Measurements from ENCODE around the gene RPS28. TPM values are rescaled to one million over a fixed set of nuclear protein-coding genes. Genes with fewer than 3 reads are reported as not detected.

Gene RPS28
- total RNA-seq, 1 experiment from 2014 or later = 1,301 TPM

DNA sequence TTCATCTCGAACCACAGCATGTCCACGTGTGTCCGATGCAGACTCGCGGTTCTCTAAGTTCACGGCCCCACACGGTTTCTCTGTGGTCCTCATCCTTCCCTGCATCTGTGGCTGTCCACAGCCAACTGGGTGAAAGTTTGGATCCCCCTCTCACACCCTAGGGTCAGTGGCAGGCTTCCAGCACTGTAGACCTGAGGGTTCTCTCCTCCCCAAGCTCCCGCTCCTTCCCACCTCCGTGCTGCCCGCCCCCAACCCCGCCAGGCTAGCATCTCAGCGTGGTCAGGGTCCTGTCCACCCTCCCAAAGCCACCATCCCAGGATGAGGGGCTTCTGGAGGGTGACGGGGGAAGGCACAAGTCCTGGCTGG lies 45.6 kb downstream of the RPS28 start:
- no TSS peak for BruUV-seq (replicated peaks)
- no peaks in the 10 kb centered on the region for H3K36me3 ChIP-seq (ENCODE audit: insufficient read depth, low read length, poor library complexity, severe bottlenecking)
- H3K9me3 ChIP-seq (ENCODE audit: low read depth, low read length, poor library complexity, severe bottlenecking) = no peaks in the 10 kb centered on the region
- ChIA-PET CTCF (no interaction called here), POLR2A (ENCODE audit: low non-redundant PET) (interaction anchor here (0.6 kb wide), 1 partner anchor 84 kb away, joined by 3 read pairs; no protein-coding TSS in a partner anchor)
- no peak overlapping the region for H3K27ac ChIP-seq (ENCODE audit: low read depth, low read length, poor library complexity, severe bottlenecking)
- TF ChIP-seq, protein P1, sequence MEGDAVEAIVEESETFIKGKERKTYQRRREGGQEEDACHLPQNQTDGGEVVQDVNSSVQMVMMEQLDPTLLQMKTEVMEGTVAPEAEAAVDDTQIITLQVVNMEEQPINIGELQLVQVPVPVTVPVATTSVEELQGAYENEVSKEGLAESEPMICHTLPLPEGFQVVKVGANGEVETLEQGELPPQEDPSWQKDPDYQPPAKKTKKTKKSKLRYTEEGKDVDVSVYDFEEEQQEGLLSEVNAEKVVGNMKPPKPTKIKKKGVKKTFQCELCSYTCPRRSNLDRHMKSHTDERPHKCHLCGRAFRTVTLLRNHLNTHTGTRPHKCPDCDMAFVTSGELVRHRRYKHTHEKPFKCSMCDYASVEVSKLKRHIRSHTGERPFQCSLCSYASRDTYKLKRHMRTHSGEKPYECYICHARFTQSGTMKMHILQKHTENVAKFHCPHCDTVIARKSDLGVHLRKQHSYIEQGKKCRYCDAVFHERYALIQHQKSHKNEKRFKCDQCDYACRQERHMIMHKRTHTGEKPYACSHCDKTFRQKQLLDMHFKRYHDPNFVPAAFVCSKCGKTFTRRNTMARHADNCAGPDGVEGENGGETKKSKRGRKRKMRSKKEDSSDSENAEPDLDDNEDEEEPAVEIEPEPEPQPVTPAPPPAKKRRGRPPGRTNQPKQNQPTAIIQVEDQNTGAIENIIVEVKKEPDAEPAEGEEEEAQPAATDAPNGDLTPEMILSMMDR (conservative IDR thresholded peaks at IDR 0.05; ENCODE audit: low read depth, low read length) = no peak
- TF ChIP-seq EZH2 (IDR thresholded peaks at IDR 0.05; ENCODE audit: borderline replicate concordance, low read depth, low read length, poor library complexity, severe bottlenecking) = no peak
- no peak overlapping the region for H3K4me3 ChIP-seq (ENCODE audit: low read depth, low read length, poor library complexity, severe bottlenecking)
- H3K4me1 ChIP-seq (ENCODE audit: insufficient read depth, low read length, poor library complexity, severe bottlenecking) = peaks cover 31% of the 10 kb centered on the region
- intact Hi-C loops (cut with micrococcal nuclease; ENCODE audit: unreplicated experiment) = no loop called here
- H3K27me3 ChIP-seq (replicated peaks; ENCODE audit: insufficient read depth, low read depth, low read length, poor library complexity) = peaks cover 6% of the 10 kb centered on the region
- DNase-seq (ENCODE audit: low spot score) = no peak

DNA sequence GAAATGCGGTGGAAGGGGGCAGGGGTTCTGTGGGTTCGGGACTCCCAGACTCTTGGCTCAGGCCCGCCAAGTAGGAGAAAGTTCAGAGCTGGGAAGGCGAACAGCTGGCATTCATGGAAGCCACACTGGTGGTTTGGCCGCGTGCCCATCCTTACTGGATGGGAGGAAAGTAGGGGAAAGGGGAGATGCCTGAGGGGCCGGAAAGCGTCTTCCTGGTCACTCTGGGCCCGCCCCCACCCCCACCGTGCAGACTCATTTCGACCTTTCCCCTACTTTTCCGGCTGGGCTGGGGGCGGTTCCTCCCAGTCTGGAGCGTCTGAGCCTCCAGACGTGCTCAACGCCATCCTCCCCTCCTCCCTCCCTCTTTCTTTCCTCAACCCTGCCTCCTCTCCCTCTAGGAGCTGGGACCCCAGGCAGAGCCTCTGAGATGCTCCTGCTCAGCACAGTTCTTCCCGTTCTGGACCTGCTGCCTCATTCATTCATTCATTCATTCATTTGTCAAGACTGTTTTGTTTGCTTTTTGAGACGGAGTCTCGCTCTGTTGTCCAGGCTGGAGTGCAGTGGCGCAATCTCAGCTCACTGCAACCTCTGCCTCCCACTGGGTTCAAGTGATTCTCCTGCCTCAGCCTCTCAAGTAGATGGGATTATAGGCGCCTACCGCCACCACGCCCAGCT lies 46.2 kb downstream of the RPS28 start:
- no peak overlapping the region for H3K27ac ChIP-seq (ENCODE audit: low read depth, low read length, poor library complexity, severe bottlenecking)
- POLR2A ChIA-PET (ENCODE audit: low non-redundant PET) = interaction anchor here (0.6 kb wide), 1 partner anchor 12 kb away, joined by 6 read pairs; no protein-coding TSS in a partner anchor
- H3K9me3 ChIP-seq (ENCODE audit: low read depth, low read length, poor library complexity, severe bottlenecking) = no peaks in the 10 kb centered on the region
- no TSS peak for BruUV-seq (replicated peaks)
- H3K27me3 ChIP-seq (replicated peaks; ENCODE audit: insufficient read depth, low read depth, low read length, poor library complexity) = peaks cover 6% of the 10 kb centered on the region
- DNase-seq (ENCODE audit: low spot score) = peak; percentile 89
- CTCF ChIA-PET = interaction anchor here (0.7 to 0.9 kb wide), 2 partner anchors 14 to 34 kb away, joined by 3 to 4 read pairs; no protein-coding TSS in a partner anchor
- no peaks in the 10 kb centered on the region for H3K36me3 ChIP-seq (ENCODE audit: insufficient read depth, low read length, poor library complexity, severe bottlenecking)
- intact Hi-C loops (cut with micrococcal nuclease; ENCODE audit: unreplicated experiment) = no loop called here
- no peak overlapping the region for H3K4me3 ChIP-seq (ENCODE audit: low read depth, low read length, poor library complexity, severe bottlenecking)
- TF ChIP-seq EZH2 (IDR thresholded peaks at IDR 0.05; ENCODE audit: borderline replicate concordance, low read depth, low read length, poor library complexity, severe bottlenecking) = no peak
- TF ChIP-seq, protein P1 (conservative IDR thresholded peaks at IDR 0.05; ENCODE audit: low read depth, low read length) = no peak
- H3K4me1 ChIP-seq (ENCODE audit: insufficient read depth, low read length, poor library complexity, severe bottlenecking) = peaks cover 26% of the 10 kb centered on the region

DNA sequence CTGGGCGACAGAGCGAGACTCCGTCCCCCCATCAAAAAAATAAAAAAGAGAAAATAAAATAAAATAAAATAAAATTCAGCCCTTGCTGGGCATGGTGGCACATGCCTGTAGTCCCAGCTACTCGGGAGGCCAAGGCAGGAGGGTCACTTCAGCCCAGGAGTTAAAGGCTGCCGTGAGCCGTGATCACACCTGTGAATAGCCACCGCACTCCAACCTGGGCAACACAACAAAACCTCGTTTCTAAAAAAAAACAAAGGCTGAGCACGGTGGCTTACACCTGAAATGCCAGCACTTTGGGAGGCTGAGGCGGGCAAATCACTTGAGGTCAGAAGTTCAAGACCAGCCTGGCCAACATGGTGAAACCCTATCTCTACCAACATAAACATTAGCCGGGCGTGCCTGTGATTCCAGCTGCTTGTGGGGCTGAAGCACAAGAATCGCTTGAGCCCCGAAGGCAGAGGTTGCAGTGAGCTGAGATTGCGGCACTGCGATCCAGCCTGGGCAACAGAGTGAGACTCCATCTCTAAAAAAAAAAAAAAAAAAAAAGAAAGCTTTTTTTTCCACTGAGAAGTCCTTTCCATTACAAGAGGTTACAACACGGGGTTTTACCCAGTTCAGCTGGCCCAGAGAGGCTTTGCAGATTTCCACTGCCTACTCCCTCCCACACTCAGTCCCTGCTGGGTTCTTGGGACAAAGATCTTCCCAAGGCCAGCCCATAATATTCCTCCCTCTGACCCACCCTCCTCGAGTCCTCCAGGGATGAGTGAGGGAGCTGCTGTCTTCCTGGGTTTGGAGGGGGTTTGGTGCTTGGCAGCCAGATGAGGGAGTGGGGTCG lies 49.1 kb downstream of the RPS28 start:
- TF ChIP-seq EZH2 (IDR thresholded peaks at IDR 0.05; ENCODE audit: borderline replicate concordance, low read depth, low read length, poor library complexity, severe bottlenecking) = no peak
- TF ChIP-seq, protein P1 (conservative IDR thresholded peaks at IDR 0.05; ENCODE audit: low read depth, low read length) = no peak
- CTCF ChIA-PET = no interaction called here
- no TSS peak for BruUV-seq (replicated peaks)
- H3K4me3 ChIP-seq (ENCODE audit: low read depth, low read length, poor library complexity, severe bottlenecking) = no peak overlapping the region
- no peaks in the 10 kb centered on the region for H3K9me3 ChIP-seq (ENCODE audit: low read depth, low read length, poor library complexity, severe bottlenecking)
- H3K27me3 ChIP-seq (replicated peaks; ENCODE audit: insufficient read depth, low read depth, low read length, poor library complexity) = no peaks in the 10 kb centered on the region
- H3K36me3 ChIP-seq (ENCODE audit: insufficient read depth, low read length, poor library complexity, severe bottlenecking) = no peaks in the 10 kb centered on the region
- intact Hi-C loops (cut with micrococcal nuclease; ENCODE audit: unreplicated experiment) = no loop called here
- DNase-seq (ENCODE audit: low spot score) = no peak
- POLR2A ChIA-PET (ENCODE audit: low non-redundant PET) = no interaction called here
- no peak overlapping the region for H3K27ac ChIP-seq (ENCODE audit: low read depth, low read length, poor library complexity, severe bottlenecking)
- H3K4me1 ChIP-seq (ENCODE audit: insufficient read depth, low read length, poor library complexity, severe bottlenecking) = peaks cover 17% of the 10 kb centered on the region
